AG04449 (cell line): ENCODE results near the gene ARID1A.

Experiments used
- CTCF ChIA-PET: fragments of 350-600 bp; formaldehyde crosslinking; extraction: SDS; loops from one replicate; lab custom pipeline; 2021; ENCODE audit warnings: antibody characterized with exemption; lab: Yijun Ruan, JAX
- POLR2A ChIA-PET: fragments of 400-600, 350-600 bp; formaldehyde crosslinking; extraction: SDS; loops from one replicate; lab custom pipeline; 2020; ENCODE audit warnings: antibody characterized with exemption, inconsistent platforms; lab: Yijun Ruan, JAX
- DNase-seq: peaks from one replicate; pipeline ENCODE4 v3.0.0-alpha.2; 2010; ENCODE audit warnings: low read depth, low spot score
- H3K4me3 ChIP-seq: 2 replicates; pipeline ENCODE4 v1.5.1; 2011; ENCODE audit warnings: low read depth, mild to moderate bottlenecking, control low read depth, low read length
- CTCF ChIP-seq: IDR thresholded peaks from one replicate; pipeline ENCODE4 v1.5.1; 2011; ENCODE audit warnings: mild to moderate bottlenecking, moderate library complexity, low read length, control low read depth, inconsistent platforms; ENCODE audit not compliant: insufficient read depth; ENCODE audit errors: missing control alignments

Gene ARID1A

DNA sequence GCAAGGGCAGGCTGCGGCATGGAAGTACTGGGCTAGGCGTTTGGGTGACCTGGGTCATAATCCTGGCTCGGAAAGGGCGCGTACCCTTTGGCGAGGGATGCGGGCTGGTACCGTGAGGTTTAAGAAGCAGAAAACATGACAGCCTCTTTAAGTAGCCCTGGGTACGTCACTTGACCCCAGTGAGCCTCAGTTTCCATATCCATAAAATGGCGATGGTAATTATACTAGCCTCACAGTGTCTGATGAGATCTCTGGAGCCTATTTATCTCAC is 92.6 kb downstream of the ARID1A start:
- peak overlapping the region; percentile 73 for H3K4me3 ChIP-seq
- DNase-seq: no peak
- ChIA-PET CTCF (interaction anchor here (0.5 to 9.4 kb wide), 50 partner anchors 8 to 1164 kb away, joined by 3 to 509 read pairs (median 5); partner anchors contain the start of gene GPN2), POLR2A (interaction anchor here (0.9 to 2.5 kb wide), 6 partner anchors 11 to 96 kb away, joined by 3 to 34 read pairs (median 10); no protein-coding TSS in a partner anchor)
- no peak for TF ChIP-seq CTCF

DNA sequence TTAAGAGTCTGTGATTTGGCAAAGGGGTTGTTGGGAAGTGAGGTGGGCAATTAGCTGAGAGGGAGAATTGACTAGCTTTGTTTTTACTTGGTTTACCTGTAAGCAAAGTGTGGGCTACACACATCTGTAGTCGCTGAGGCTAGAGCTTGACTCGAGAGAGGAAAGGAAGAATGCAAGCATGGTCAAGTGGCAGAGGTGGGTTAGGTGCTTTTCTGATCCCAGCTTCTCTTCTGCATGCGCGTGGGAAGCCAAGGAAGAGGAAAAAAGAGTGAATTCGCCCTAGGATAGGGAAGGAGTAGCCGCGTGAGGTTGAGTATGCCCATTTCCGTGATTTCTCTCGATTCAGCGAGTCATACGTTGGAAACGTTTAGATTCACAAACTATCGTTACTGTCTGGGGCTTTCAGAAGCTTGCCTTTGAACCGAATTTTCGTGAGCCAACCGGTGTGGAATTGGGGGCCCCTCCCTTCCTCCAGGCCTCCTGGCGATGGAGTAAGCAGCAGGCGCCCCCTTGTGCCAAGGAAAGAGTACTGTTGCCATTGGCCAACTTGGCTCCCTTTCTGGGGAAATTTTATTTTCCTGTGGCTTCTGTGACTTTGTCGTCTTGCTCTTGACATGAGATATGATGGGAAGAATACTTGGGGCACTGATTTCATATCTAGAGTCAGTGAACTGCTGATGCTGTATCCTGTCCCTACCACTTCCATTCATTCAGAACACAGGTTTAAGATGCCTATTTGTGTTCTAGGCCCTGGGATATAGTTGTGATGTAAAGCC is 93.2 kb downstream of the ARID1A start:
- peak; percentile 89 for TF ChIP-seq CTCF
- DNase-seq: no peak
- ChIA-PET POLR2A (interaction anchor here (1.0 to 2.5 kb wide), 5 partner anchors 10 to 97 kb away, joined by 3 to 34 read pairs (median 12); no protein-coding TSS in a partner anchor), CTCF (interaction anchor here (0.5 to 9.4 kb wide), 54 partner anchors 7 to 1164 kb away, joined by 3 to 509 read pairs (median 5); partner anchors contain the start of gene GPN2)
- peak overlapping the region; percentile 73 for H3K4me3 ChIP-seq

DNA sequence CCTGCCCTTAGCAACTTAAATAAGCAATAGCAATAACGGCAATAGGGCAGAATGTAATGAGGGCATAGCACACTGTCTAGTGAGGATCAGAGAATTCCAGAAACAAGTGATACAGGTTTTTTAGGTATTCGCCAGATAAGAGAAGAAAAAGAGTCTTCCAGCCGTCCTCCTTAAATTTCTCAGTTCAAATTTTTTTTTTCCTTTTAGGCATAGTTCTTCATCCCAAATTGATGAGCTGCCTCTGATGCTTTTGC is 93.7 kb downstream of the ARID1A start:
- TF ChIP-seq CTCF: no peak
- POLR2A ChIA-PET: interaction anchor here (1.0 to 2.5 kb wide), 2 partner anchors 10 to 92 kb away, joined by 3 to 34 read pairs; no protein-coding TSS in a partner anchor
- no peak for DNase-seq
- H3K4me3 ChIP-seq: no peak overlapping the region
- CTCF ChIA-PET: interaction anchor here (0.7 to 9.4 kb wide), 32 partner anchors 9 to 289 kb away, joined by 3 to 509 read pairs (median 7); partner anchors contain the start of gene GPN2

- ChIA-PET CTCF (interaction anchor here (0.7 to 9.4 kb wide), 30 partner anchors 9 to 289 kb away, joined by 3 to 509 read pairs (median 7); partner anchors contain the start of gene GPN2), POLR2A (interaction anchor here (2.5 kb wide), 1 partner anchor 92 kb away, joined by 34 read pairs; no protein-coding TSS in a partner anchor)
- TF ChIP-seq CTCF: no peak
- no peak for DNase-seq
- H3K4me3 ChIP-seq: no peak overlapping the region
Measured at GRCh38 chr1:26789931-26790330, 94.1 kb downstream of the ARID1A start.

- CTCF ChIA-PET: interaction anchor here (0.8 to 9.4 kb wide), 26 partner anchors 10 to 290 kb away, joined by 3 to 509 read pairs (median 10); partner anchors contain the start of gene GPN2
- DNase-seq: no peak
- no peak overlapping the region for H3K4me3 ChIP-seq
- POLR2A ChIA-PET: interaction anchor here (1.0 to 1.6 kb wide), 2 partner anchors 92 to 98 kb away, joined by 3 to 4 read pairs; no protein-coding TSS in a partner anchor
- TF ChIP-seq CTCF: no peak
Measured at GRCh38 chr1:26790551-26790953, 94.7 kb downstream of the ARID1A start.

DNA sequence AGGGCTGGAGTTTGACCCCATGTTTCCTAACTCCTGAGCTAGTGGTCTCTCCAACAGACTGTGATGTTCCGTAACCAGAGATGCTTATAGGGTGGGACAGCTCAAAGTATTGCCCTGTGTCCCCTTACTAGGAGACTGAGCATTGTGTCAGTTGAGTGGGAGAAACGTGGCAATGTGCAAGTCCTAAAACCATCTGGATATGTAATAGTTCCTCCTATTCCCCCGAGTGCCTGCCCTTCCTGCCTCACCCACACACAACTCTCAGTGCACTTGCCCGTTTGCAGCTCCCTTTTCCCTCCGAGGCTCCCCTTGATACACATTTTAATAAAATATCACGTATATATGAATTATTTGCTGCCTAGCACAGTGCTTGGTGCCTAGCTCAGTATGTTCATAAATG is 95.3 kb downstream of the ARID1A start:
- POLR2A ChIA-PET: interaction anchor here (1.0 to 1.6 kb wide), 2 partner anchors 92 to 99 kb away, joined by 3 to 4 read pairs; no protein-coding TSS in a partner anchor
- CTCF ChIA-PET: interaction anchor here (0.8 to 9.4 kb wide), 15 partner anchors 9 to 187 kb away, joined by 3 to 509 read pairs (median 25); partner anchors contain the start of gene GPN2
- H3K4me3 ChIP-seq: no peak overlapping the region
- TF ChIP-seq CTCF: no peak
- no peak for DNase-seq
